KG1 (cell line): Measurements from ENCODE around the gene KLHL5.
"Not testable (repeated sequence)": the region's sequence is repeated elsewhere in the genome, so short reads cannot be mapped to it uniquely, and the experiment has no call there.

Source experiments
- DNase-seq: peaks from one replicate; lab custom pipeline; 2025; lab: John Stamatoyannopoulos, UW

Gene KLHL5

DNA sequence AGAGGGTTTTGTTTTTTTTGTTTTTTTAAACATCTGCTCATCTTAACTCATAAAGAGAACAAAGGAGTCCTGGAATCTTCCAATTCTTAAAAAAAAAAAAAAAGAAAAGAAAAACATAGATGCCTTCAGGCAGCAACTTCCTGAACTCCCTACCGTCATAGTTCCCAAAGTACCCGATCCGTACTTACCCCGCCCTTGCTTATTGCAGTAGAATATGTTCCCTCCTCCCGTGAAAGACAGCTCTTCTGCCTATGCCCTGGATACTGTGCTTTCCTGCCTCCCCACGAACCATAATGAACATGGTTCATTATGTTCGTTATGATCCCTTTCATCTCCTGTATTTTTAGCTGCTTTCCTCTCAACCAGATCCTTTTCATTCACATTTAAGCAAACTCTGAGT lies 40.3 kb downstream of the KLHL5 start:
- no peak for DNase-seq

DNA sequence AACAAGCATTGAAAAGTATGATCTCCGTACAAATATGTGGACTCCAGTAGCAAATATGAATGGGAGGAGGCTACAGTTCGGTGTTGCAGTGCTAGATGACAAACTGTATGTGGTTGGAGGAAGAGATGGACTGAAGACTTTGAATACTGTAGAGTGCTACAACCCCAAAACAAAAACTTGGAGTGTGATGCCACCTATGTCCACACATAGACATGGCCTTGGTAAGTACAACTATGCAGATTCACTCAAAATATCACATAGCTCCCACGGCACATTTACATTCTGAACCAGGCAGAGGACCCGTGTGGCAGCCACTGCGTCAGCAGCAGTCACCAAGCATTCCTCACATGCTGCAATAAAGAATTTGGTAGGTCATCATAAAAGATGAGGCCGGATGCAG lies 41.3 kb downstream of the KLHL5 start:
- no peak for DNase-seq

DNA sequence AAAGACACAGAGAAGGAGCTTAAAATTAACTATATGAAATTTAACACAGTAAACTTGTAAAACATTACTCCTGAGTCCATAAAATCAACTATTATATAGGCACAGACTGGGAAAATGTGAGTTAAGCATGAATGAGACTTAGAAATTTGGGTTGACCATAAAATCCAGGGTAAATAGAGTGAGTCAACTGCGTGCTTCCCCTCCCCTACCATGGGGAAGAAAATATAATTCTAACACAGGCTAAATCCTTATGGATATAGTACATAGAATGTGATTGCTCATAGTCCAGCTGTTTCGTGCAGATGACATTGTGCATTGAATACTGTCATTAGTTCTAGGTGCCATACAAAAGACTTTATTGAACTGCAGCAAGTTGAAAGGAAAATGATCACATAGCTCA lies 42.2 kb downstream of the KLHL5 start:
- DNase-seq: no peak

DNA sequence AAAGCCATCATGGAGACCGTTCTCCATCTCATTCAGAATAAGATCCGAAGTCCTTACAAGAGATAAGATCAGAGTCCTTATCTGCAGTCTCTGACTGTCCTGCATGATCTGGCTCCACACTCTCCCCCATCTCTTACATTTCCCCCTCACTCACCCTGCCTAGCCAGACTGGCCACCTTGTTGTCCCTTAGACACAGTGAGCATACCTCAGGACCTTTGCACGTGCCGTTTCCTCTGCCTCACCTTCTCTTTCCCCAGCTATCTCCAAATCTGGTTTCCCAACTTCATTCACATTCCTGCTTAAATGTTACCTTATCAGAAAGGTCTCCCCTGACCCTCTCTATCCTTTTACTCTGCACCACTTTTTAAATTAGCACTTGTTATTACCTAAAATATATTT lies 44.0 kb downstream of the KLHL5 start:
- no peak for DNase-seq

DNA sequence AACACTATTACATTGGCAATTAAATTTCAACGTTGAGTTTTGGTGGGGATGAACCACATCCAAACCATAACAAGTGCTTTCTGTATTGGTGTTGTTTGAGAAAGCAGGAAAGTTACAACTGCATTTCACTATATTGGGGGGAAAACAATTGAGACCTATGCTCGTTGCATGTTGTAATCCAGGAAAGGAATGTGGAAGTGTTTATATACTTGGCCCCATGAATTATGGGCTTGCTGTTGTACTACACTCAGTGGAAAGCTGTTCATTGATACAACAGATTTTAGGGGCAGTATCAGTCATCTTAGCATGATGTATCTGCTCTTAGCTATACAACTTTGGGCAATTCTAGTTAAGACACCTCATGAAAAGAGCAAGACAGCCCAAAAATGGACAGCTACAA lies 52.4 kb downstream of the KLHL5 start:
- no peak for DNase-seq

DNA sequence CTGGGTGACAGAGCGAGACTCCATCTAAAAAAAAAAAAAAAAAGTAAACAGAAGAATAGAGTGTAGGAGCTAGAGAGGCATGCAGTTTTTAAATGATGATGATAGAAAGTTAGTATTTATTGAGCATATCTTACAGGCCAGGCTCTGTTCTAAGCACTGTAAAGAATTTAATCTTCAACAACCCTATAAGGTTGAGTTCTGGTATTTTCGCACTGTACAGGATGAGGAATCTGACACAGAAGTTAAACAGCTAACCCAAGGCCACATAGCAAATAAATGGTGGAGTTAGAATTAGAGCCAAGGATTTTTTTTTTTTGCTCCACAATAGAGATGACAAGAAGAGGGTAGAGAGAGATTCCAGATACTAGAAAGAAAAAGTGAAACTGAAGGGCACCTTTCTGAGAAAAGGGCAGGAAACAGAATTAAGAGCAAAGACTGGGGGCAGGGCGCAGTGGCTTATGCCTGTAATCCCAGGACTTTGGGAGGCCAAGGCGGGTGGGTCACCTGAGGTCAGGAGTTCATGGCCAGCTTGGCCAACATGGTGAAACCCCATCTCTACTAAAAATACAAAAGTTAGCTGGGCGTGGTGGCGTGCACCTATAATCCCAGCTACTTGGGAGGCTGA lies 56.1 kb downstream of the KLHL5 start:
- no peak for DNase-seq

DNA sequence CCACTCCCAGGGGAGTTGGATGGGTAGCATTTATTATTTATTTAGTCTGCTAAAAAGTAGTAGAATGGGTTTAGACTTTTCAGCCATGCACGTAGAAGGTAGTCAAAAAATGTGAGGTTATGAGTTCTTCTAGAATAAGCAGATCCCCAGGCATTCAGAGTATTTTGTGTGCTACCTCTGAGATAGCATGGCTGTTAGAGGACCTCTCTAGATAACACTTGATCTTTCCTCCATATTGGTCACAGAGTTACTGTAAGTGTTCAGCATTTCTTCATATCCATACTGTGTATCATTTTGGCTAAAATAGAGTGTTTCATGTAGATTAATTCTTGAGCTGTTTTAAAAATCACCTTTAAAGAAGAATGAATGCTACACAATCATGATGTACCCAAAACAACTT lies 58.4 kb downstream of the KLHL5 start:
- DNase-seq: no peak

DNA sequence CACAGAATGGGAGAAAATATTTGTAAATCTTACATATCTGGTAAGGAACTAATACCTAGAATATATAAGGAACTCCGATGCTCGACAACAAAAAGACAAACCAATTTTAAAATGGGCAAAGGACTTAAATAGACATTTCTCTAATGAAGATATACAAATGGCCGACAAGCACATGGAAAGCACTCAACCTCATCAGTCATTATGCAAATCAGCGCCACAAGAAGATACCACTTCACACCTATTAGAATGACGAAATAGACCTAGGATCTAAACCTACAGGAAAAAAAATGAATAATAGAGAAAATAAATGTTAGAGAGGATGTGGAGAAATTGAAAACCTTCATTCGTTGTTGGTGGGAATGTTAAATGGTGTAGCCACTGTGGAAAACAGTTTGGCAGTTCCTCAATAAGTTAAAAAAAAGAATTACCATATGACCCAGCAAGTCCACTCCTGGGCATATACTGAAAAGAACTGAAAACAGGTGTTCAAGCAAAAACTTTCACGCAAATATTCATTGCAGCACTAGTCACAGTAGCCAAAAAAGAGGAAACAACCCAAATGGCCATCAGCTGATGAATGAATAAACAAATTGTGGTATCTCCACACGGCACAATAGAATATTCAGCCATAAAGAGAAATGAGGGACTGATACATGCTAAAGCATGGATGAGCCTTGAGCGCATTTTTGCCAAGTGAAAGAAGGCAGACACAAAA lies 63.0 kb downstream of the KLHL5 start:
- DNase-seq: no peak

DNA sequence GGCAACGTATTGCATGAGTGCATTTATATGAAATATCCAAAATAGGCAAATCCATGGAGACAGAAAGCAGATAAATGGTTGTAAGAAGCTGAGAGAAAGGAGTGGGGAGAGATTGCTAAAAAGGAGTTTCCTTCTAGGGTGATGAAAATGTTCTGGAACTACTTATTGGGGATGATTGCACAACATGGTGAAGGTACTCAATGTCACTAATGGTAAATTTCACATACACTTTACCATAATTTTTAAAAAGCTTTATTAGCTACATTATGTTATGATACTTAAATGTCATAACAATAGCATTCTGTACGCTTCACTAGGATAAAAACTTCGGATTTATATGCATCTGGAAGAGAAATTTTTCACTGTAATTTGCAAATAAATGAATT lies 63.6 kb downstream of the KLHL5 start:
- no peak for DNase-seq

DNA sequence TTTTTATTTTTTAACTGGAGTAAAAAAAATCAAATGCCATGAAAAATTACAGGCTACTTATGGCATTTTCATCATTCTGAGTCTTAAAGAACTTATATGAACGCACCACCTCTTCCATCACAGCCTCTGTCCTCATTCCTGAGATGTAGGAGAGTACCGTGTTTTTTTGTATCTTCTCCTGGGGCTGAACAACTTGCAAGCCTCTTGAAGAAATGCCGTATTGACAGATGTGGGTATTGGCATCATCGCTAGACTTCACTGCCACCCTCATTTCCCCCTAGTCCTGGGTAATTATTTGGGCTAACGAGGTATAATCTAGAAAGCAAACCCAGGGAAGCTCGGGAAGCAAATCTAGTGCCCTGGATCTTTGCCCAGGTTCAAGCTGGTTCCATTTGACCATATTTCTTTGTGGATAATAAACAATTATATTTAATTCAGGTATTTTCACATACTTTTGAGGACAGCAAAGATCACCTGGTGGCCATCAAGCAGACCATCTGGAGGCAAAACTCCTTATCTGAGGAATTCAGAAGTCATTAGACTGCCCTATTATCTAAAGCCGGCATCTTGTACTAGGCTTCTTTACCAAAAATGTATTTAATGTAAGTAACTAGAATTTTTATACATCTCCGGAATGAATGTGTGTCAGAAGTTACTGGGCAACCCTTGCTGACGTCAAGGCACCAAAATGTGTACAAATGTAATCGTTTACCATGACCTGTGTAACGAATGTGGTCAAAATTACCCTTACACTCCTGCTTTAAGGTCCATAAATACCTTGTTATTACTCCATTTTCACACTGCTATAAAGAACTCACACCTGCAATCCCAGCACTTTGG lies 64.4 kb downstream of the KLHL5 start:
- no peak for DNase-seq

DNA sequence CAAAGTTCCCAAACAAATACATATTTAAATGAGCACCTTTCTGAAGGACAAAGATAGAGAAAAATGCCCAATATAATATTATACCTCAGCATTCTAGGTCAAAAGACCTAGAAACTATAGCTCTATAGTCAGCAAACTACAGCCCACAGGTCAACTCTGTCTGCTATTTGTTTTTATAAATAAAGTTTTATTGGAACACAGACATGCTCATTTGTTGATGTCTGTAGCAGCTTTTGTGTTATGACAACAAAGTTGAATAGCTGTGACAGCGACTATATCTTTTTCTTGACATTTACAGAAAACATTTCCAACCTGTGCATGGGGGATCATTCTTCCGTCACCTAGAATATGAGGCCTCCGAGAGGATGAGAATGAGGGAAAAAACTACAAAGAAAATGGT lies 71.6 kb downstream of the KLHL5 start:
- DNase-seq: no peak

DNA sequence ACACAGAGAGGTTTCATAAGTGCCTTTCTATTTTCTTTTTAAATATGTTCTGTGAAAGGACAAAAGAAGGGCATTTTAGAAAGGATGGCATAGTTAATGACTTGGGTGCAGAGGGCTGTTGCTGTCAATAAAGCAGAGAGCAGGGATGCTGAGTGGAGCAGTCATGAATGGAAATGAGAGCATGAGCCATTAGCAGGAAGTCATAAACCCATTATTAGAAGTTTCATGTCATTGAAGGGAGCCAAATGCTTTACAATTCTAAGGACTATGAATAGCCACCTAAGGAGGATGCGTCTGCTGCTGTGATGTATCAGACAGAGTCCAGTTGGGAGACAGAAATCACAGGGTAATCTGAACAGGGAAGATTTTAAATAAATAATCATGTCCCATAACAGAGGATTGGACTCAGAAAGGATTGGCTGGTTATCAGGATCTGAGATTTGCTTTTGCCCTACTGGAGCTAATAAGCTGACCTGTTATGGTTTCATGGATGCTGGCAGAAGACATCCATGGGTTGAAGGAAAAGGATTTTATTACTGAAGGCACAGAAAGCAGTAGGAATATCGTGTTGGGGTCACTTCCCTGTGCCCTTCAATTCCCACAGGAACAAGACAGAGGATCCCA lies 72.8 kb downstream of the KLHL5 start:
- no peak for DNase-seq

DNA sequence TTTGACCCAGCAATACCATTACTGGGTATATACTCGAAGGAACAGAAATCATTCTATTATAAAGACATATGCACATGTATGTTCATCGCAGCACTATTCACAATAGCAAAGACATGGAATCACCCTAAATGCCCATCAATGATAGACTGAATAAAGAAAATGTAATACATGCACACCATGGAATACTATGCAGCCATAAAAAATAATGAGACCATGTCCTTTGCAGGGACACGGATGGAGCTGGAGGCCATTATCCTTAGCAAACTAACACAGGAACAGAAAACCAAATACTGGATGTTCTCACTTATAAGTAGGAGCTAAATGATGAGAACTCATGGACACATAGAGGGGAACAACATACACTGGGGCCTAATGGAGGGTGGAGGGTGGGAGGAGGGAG lies 76.2 kb downstream of the KLHL5 start:
- DNase-seq: not testable (repeated sequence)

DNA sequence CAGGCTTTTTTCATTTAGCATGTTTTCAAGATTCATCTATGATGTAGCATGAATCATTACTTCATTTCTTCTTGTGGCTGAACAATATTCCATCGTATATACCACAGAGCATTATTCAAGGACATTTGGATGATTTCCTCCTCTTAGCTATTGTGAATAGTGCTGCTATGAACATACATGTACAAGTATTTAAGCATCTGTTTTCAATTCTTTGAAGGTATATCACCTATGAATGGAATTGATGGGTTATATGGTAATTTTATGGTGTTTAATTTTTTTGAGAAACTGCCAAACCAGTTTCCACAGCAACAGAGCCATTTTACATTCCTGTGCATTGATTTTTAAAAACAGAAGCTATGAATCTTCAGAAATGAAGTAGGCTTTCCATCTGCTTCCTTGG lies 84.2 kb downstream of the KLHL5 start:
- no peak for DNase-seq

DNA sequence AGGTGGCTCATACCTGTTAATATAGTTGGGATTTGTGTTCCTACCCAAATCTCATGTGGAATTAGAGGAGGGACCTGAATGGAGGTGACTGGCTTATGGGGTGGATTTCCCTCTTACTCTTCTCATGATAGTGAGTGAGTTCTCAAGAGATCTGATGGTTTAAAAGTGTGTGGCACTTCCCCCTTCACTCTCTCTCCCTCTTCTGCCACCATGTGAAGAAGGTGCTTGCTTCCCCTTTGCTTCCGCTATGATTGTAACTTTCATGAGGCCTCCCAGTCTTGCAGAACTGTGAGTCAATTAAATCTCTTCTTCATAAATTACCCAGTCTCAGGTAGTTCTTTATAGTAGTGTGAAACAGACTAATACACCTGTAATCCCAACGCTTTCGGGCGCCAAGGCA lies 92.0 kb downstream of the KLHL5 start:
- DNase-seq: no peak

DNA sequence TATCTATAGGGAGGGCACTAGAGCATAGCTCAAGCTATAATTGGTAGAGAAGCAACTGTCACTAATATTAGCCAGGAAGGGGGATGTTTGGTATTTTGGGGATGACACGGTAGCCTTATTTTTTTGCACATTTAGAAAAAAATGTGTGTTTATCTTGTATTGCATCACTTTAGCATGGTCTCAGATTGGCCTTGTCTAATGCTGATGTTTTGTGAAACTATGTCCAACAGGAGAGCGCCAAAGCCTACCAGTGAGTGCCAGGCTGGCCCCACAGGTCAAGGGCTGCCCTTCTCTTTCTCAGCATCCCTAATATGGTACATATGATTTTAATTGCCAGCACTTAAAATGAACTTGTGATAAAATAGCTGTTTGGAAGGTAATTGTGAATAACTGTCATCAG lies 95.5 kb downstream of the KLHL5 start:
- no peak for DNase-seq

DNA sequence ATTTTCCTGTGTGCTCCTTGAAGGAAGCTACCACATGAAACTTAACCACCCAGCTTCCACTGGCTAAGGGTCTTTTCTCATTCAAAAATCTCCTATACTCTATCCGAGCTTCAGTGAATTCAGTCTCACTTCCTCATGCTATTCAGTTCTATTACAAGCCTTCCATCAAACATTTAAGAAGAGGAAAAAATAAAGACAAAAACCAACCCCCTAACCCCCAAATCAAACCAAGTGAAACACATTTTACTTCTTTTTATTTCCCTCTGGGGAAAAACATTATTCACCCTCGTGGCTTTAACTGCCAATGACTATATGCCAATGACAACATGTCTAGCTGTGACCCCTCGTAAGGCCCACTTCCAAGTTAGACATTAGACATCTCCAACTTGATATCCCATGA lies 104.1 kb downstream of the KLHL5 start:
- no peak for DNase-seq

DNA sequence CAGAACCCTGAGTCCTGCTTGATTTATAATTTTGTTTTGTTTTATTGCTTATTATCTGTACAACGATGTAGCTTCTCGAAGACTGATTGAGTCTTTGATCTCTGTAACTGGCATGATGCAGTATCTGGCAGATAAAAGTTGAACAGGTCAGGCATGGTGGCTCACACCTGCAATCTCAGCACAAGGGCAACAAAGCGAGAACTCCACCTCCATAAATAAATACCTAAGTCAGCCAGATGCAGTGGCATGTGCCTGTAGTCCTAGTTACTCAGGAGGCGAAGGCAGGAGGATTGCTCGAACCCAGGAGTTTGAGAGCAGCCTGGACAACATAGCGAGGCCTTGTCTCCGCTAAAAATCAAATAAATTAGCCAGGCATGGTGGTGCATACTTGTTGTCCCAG lies 104.6 kb downstream of the KLHL5 start:
- DNase-seq: no peak

DNA sequence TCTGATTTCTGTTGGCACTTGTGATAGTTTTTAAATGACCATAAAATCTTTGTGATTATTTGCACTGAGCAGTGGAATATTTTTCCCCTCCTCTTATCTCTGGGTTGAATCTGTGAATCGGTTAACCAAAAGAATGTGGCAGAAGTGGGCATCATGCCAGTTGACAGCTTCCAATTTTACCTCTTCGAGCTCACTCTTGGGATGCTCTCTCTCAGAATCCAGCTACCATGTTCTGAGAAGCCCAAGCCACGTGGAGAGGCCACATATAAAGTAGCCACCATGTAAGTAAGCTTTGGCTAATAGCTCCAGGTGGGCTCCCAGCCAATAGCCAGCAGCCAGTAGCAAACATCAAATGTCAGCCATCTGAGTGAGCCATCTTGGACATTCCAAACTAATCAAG lies 107.4 kb downstream of the KLHL5 start:
- no peak for DNase-seq

DNA sequence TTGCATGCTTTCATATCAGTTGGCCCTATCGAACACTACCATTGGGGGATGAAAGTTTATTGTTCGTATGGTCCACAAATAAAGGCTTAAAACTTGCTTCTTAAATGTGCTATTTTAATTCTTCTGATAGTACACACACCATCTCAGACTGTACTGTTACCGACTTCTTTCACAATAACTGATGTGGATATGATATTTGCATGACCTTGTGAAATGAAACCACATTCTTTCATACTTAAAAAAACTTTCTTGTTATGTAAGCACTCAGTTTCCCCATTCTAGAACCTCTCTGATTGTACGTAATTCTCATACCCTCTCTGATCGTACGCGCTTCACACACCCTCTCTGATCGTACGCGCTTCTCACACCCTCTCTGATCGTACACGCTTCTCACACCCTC lies 108.3 kb downstream of the KLHL5 start:
- no peak for DNase-seq
